Loucy (cell line): ENCODE results near the gene TMEM203.

Experiments used
- EZH2phosphoT487 ChIP-seq: fragments of 200-600 bp; IDR thresholded peaks from 2 replicates; pipeline ENCODE4 v1.6.1; 2018; ENCODE audit warnings: antibody characterized with exemption, mild to moderate bottlenecking, moderate library complexity, borderline replicate concordance
- TF ChIP-seq, protein P1 (sequence below): fragments of 200-600 bp; sonication (generic); conservative IDR thresholded peaks from 2 replicates; pipeline ENCODE4 v1.5.1; 2014; ENCODE audit warnings: mild to moderate bottlenecking, antibody characterized with exemption, low read length

DNA sequence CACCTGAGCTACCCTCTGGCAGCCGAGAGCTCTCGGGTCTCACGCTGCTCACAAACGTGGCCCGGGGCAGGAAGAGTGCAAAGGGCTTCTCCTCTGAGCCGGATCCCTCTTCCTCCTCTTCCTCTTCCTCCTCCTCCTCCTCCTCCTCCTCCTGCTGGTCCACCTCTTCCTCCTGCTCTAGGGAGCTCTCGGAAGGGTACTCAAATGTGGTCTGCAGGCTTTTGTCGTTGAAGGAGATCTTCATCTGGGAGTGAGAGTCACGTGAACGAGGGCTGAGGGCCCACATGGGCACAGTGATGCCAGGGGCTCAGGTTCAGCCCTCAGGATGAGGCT lies 13.0 kb downstream of the TMEM203 start:
- TF ChIP-seq, protein P1, sequence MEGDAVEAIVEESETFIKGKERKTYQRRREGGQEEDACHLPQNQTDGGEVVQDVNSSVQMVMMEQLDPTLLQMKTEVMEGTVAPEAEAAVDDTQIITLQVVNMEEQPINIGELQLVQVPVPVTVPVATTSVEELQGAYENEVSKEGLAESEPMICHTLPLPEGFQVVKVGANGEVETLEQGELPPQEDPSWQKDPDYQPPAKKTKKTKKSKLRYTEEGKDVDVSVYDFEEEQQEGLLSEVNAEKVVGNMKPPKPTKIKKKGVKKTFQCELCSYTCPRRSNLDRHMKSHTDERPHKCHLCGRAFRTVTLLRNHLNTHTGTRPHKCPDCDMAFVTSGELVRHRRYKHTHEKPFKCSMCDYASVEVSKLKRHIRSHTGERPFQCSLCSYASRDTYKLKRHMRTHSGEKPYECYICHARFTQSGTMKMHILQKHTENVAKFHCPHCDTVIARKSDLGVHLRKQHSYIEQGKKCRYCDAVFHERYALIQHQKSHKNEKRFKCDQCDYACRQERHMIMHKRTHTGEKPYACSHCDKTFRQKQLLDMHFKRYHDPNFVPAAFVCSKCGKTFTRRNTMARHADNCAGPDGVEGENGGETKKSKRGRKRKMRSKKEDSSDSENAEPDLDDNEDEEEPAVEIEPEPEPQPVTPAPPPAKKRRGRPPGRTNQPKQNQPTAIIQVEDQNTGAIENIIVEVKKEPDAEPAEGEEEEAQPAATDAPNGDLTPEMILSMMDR: no peak
- no peak for TF ChIP-seq EZH2phosphoT487
